NB4 (cell line): ENCODE results near the gene COL16A1.

ENCODE experiments used
- DNase-seq: peaks from one replicate; pipeline ENCODE4 v3.0.0; 2010; ENCODE audit warnings: low read depth
- H3K4me3 ChIP-seq: one replicate; pipeline ENCODE4 v1.5.1; 2011; ENCODE audit warnings: mild to moderate bottlenecking, low read depth, low read length, moderate library complexity
- CTCF ChIP-seq: IDR thresholded peaks from one replicate; pipeline ENCODE4 v1.5.1; 2012; ENCODE audit warnings: low read depth, low read length
- MAX ChIP-seq: IDR thresholded peaks from 2 replicates; pipeline ENCODE4 v1.6.1; 2011; ENCODE audit warnings: low read depth, low read length
- MYC ChIP-seq: IDR thresholded peaks from 2 replicates; pipeline ENCODE4 v1.6.1; 2011; ENCODE audit warnings: low read depth, low read length
- POLR2A ChIP-seq: IDR thresholded peaks from 2 replicates; pipeline ENCODE4 v1.6.1; 2011; ENCODE audit warnings: mild to moderate bottlenecking; ENCODE audit not compliant: insufficient read length; ENCODE audit errors: extremely low read depth

The COL16A1 gene

GRCh38 chr1:31725134-31725533 lies 21.3 kb upstream of the COL16A1 start:
- DNase-seq = no peak
- H3K4me3 ChIP-seq = no peak overlapping the region
- no peak for TF ChIP-seq MYC
- TF ChIP-seq CTCF = no peak
- TF ChIP-seq POLR2A = no peak
- no peak for TF ChIP-seq MAX

- TF ChIP-seq CTCF = no peak
- no peak for TF ChIP-seq MAX
- TF ChIP-seq POLR2A = no peak
- TF ChIP-seq MYC = no peak
- H3K4me3 ChIP-seq = no peak overlapping the region
- peak; percentile 64 for DNase-seq
These were observed 20.1 kb upstream of the COL16A1 start for GRCh38 chr1:31723828-31724359.

- TF ChIP-seq POLR2A = no peak
- TF ChIP-seq MAX = no peak
- no peak for TF ChIP-seq MYC
- no peak for TF ChIP-seq CTCF
- no peak for DNase-seq
- H3K4me3 ChIP-seq = no peak overlapping the region
These were observed 14.6 kb upstream of the COL16A1 start for GRCh38 chr1:31718327-31718897.

GRCh38 chr1:31717341-31717740 lies 13.5 kb upstream of the COL16A1 start:
- no peak overlapping the region for H3K4me3 ChIP-seq
- DNase-seq = no peak
- TF ChIP-seq POLR2A = no peak
- no peak for TF ChIP-seq MYC
- TF ChIP-seq MAX = no peak
- TF ChIP-seq CTCF = no peak

- no peak overlapping the region for H3K4me3 ChIP-seq
- TF ChIP-seq MAX = no peak
- no peak for DNase-seq
These were observed 12.0 kb upstream of the COL16A1 start for GRCh38 chr1:31715873-31716220.

- TF ChIP-seq MAX (no peak), CTCF (peak; percentile 56), POLR2A (no peak), MYC (no peak)
- H3K4me3 ChIP-seq = no peak overlapping the region
- peak; percentile 39 for DNase-seq
These were observed 11.5 kb upstream of the COL16A1 start for GRCh38 chr1:31715087-31715872.
